Medulla oblongata (tissue), 1 donor: ENCODE results near the gene OBSL1.
A peak's percentile ranks its signal among the peaks of the same experiment; 100 is the strongest.

Experiments used
- DNase-seq: peaks from one replicate; pipeline ENCODE4 v3.0.0-alpha.2; 2015; ENCODE audit errors: extremely low spot score

The OBSL1 gene

GRCh38 chr2:219513787-219514186 is 57.6 kb downstream of the OBSL1 start:
- DNase-seq = no peak

GRCh38 chr2:219512524-219513216 is 58.7 kb downstream of the OBSL1 start:
- no peak for DNase-seq

- no peak for DNase-seq
Measured at GRCh38 chr2:219511547-219512325, 59.6 kb downstream of the OBSL1 start.

- DNase-seq = no peak
Measured at GRCh38 chr2:219510512-219511135, 60.7 kb downstream of the OBSL1 start.

GRCh38 chr2:219509780-219510511 is 61.4 kb downstream of the OBSL1 start:
- DNase-seq = peak; percentile 73

- DNase-seq = no peak
Measured at GRCh38 chr2:219508971-219509779, 62.2 kb downstream of the OBSL1 start.

GRCh38 chr2:219508444-219508734 is 63.0 kb downstream of the OBSL1 start:
- no peak for DNase-seq

GRCh38 chr2:219507581-219508443 is 63.5 kb downstream of the OBSL1 start:
- DNase-seq = no peak

GRCh38 chr2:219506802-219507526 is 64.4 kb downstream of the OBSL1 start:
- peak; percentile 40 for DNase-seq

GRCh38 chr2:219506153-219506801 is 65.1 kb downstream of the OBSL1 start:
- DNase-seq = no peak

- DNase-seq = no peak
Measured at GRCh38 chr2:219505585-219505984, 65.8 kb downstream of the OBSL1 start.

GRCh38 chr2:219502618-219503017 is 68.7 kb downstream of the OBSL1 start:
- DNase-seq = no peak

GRCh38 chr2:219501849-219502248 is 69.5 kb downstream of the OBSL1 start:
- no peak for DNase-seq
